Endothelial cell of umbilical vein (primary cell): ENCODE data around the gene LRP1B. TPM values are rescaled to one million over a fixed set of nuclear protein-coding genes. Genes with fewer than 3 reads are reported as not detected.

Experiments used
- BruUV-seq: library from RNA; stranded (reverse); fragments of 400-500 nt; replicated peaks from 2 replicates; lab custom pipeline; 2021; lab: Mats Ljungman, UMichigan
- CTCF ChIA-PET: fragments of 300-600, 350-600 bp; sonication (Branson Sonifier 250); formaldehyde crosslinking; loops from one replicate; lab custom pipeline; 2021; ENCODE audit warnings: antibody characterized with exemption, inconsistent platforms; lab: Charles Lee
- POLR2A ChIA-PET: fragments of 300-600, 350-600 bp; sonication (Branson Sonifier 250); formaldehyde crosslinking; loops from one replicate; lab custom pipeline; 2021; ENCODE audit warnings: antibody characterized with exemption, inconsistent platforms; lab: Charles Lee
- DNase-seq: peaks from one replicate; pipeline ENCODE4 v3.0.0-alpha.2; 2011; ENCODE audit warnings: low read depth, low spot score
- FAIRE-seq: peaks from 2 replicates; lab custom pipeline; 2011; peaks lifted over from hg19 to GRCh38; lab: Jason Lieb, UNC
- H2AFZ ChIP-seq: 2 replicates; pipeline ENCODE4 v1.6.0; 2012; ENCODE audit warnings: low read depth, low read length, control low read depth, inconsistent platforms
- H3K27ac ChIP-seq: 2 replicates; pipeline ENCODE4 v1.5.1; 2011; ENCODE audit warnings: low read depth, mild to moderate bottlenecking, control low read depth, low read length, moderate library complexity; ENCODE audit not compliant: insufficient read depth
- H3K27me3 ChIP-seq, 2 experiments: 2 replicates each; pipeline versions ENCODE4 v1.6.0 to v1.6.1; 2011; ENCODE audit warnings: low read length in 2 of 2, mixed read lengths in 1 of 2; ENCODE audit not compliant: control insufficient read depth in 2 of 2, insufficient read depth in 2 of 2
- H3K36me3 ChIP-seq, 2 experiments: 2 replicates in 1 of 2; 3 replicates in 1 of 2; pipeline ENCODE4 v1.5.1; 2011; ENCODE audit warnings: low read length in 2 of 2, mild to moderate bottlenecking in 1 of 2, moderate library complexity in 1 of 2; ENCODE audit not compliant: control insufficient read depth in 2 of 2, insufficient read depth in 2 of 2; ENCODE audit errors: extremely low read depth in 1 of 2
- H3K4me1 ChIP-seq: 3 replicates; pipeline ENCODE4 v1.5.1; 2011; ENCODE audit warnings: mild to moderate bottlenecking, low read length; ENCODE audit not compliant: control insufficient read depth, insufficient read depth; ENCODE audit errors: extremely low read depth
- H3K4me2 ChIP-seq: 2 replicates; pipeline ENCODE4 v1.6.1; 2011; ENCODE audit warnings: low read length, control low read depth, mixed read lengths; ENCODE audit not compliant: insufficient read depth
- H3K4me3 ChIP-seq, 3 experiments: fragments of 200-600 bp in 1 of 3; sonication (generic), shearing (Covaris generic) in 1 of 3; replicated peaks in 1 of 3; 2 replicates each; pipeline ENCODE4 v1.5.1; 2011 to 2016; ENCODE audit warnings: control low read depth in 3 of 3, low read length in 3 of 3, mild to moderate bottlenecking in 2 of 3, inconsistent platforms in 1 of 3, low read depth in 1 of 3, moderate library complexity in 1 of 3; ENCODE audit not compliant: insufficient read depth in 1 of 3
- H3K79me2 ChIP-seq: 2 replicates; pipeline ENCODE4 v1.6.0; 2012; ENCODE audit warnings: low read length, inconsistent platforms; ENCODE audit not compliant: control insufficient read depth, insufficient read depth
- H3K9ac ChIP-seq: replicated peaks from 2 replicates; pipeline ENCODE3; 2011; ENCODE audit warnings: low read length, control low read depth; ENCODE audit not compliant: insufficient read depth; ENCODE audit errors: extremely low read depth
- H3K9me1 ChIP-seq: replicated peaks from 3 replicates; pipeline ENCODE4 v1.6.0; 2011; ENCODE audit warnings: mild to moderate bottlenecking, low read length; ENCODE audit not compliant: control insufficient read depth, insufficient read depth; ENCODE audit errors: extremely low read depth
- H3K9me3 ChIP-seq: replicated peaks from 2 replicates; pipeline ENCODE4 v1.5.1; 2012; ENCODE audit warnings: low read length, inconsistent platforms; ENCODE audit not compliant: control insufficient read depth, insufficient read depth
- H4K20me1 ChIP-seq: replicated peaks from 2 replicates; pipeline ENCODE3; 2011; ENCODE audit warnings: mild to moderate bottlenecking, low read length; ENCODE audit not compliant: control insufficient read depth, insufficient read depth; ENCODE audit errors: extremely low read depth
- CTCF ChIP-seq, 2 donors: IDR thresholded peaks; 1 replicate in 1 of 2; 2 replicates in 1 of 2; pipeline ENCODE4 v1.5.1; 2011; ENCODE audit warnings: low read length in 2 of 2, mild to moderate bottlenecking in 2 of 2, moderate library complexity in 2 of 2, control low read depth in 1 of 2, inconsistent platforms in 1 of 2, low read depth in 1 of 2; ENCODE audit not compliant: insufficient read depth in 1 of 2; ENCODE audit errors: extremely low read depth in 1 of 2
- EZH2 ChIP-seq: IDR thresholded peaks from 2 replicates; pipeline ENCODE4 v1.6.1; 2012; ENCODE audit warnings: borderline replicate concordance, low read depth, mild to moderate bottlenecking, moderate library complexity, low read length, inconsistent platforms; ENCODE audit not compliant: severe bottlenecking
- FOS ChIP-seq: IDR thresholded peaks from 2 replicates; pipeline ENCODE4 v1.6.1; 2011; ENCODE audit warnings: mild to moderate bottlenecking, low read length, moderate library complexity, borderline replicate concordance; ENCODE audit not compliant: insufficient read depth
- GATA2 ChIP-seq: IDR thresholded peaks from 2 replicates; pipeline ENCODE4 v1.7.0; 2011; ENCODE audit warnings: low read depth, mild to moderate bottlenecking, moderate library complexity, mixed read lengths, low read length; ENCODE audit not compliant: insufficient read length, insufficient read depth
- JUN ChIP-seq: IDR thresholded peaks from 2 replicates; pipeline ENCODE4 v1.6.1; 2011; ENCODE audit warnings: borderline replicate concordance, low read depth; ENCODE audit not compliant: insufficient read length, insufficient read depth
- MAX ChIP-seq: IDR thresholded peaks from 2 replicates; pipeline ENCODE4 v1.6.1; 2011; ENCODE audit not compliant: insufficient read depth, insufficient read length
- MYC ChIP-seq: IDR thresholded peaks from one replicate; pipeline ENCODE4 v1.6.1; 2011; ENCODE audit warnings: mild to moderate bottlenecking, low read depth, low read length
- POLR2A ChIP-seq: IDR thresholded peaks from 2 replicates; pipeline ENCODE4 v1.6.1; 2012; ENCODE audit warnings: low read depth, mild to moderate bottlenecking, control low read depth, low read length
- POLR2AphosphoS5 ChIP-seq: IDR thresholded peaks from 2 replicates; pipeline ENCODE4 v1.6.1; 2012; ENCODE audit warnings: low read depth, mild to moderate bottlenecking, control low read depth, low read length, moderate library complexity; ENCODE audit not compliant: insufficient read depth
- dilution Hi-C: fragments of 300-500 bp; cut with MboI; formaldehyde crosslinking; loops from one replicate; pipeline ENCODE4 v1.15.0; 2019; ENCODE audit warnings: low sequenced_read_pairs; ENCODE audit not compliant: extremely low pct_ligation_motif_present
- intact Hi-C: fragments of 100-400 bp; cut with micrococcal nuclease; formaldehyde crosslinking; loops from one replicate; pipeline ENCODE4 v1.10.0; 2022
- polyA plus RNA-seq, 4 experiments: library from polyadenylated mRNA; depleted of rRNA in 3 of 4; stranded (reverse) in 3 of 4; unstranded in 1 of 4; fragments of >200 nt; gene quantifications; 2 replicates each; pipeline versions ENCODE4 v1.2.1 to v1.2.3, GENCODE V29; 2011 to 2012; ENCODE audit warnings: missing spikeins in 1 of 4
- total RNA-seq: library from RNA; stranded (reverse); gene quantifications from 2 replicates; pipeline ENCODE4 v1.2.3, GENCODE V29; 2021

Gene LRP1B
- total and polyA plus RNA-seq, 2 donors (not counting 3 experiments of a cell fraction or from before 2014, with no cell fraction given), result 0.03 to 0.07 TPM

GRCh38 chr2:141105763-141106162 is 1025.1 kb downstream of the LRP1B start:
- dilution Hi-C loops (no loop called here), intact Hi-C loops (no loop called here)
- Histone ChIP-seq H4K20me1 (no peaks in the 10 kb centered on the region), H3K9ac (no peak overlapping the region), H3K4me2 (no peak overlapping the region), H2AFZ (no peak overlapping the region), H3K79me2 (no peaks in the 10 kb centered on the region), H3K27ac (no peak overlapping the region), H3K4me3 (no peak overlapping the region), H3K36me3 (no peaks in the 10 kb centered on the region), H3K9me1 (no peaks in the 10 kb centered on the region), H3K9me3 (no peaks in the 10 kb centered on the region), H3K4me1 (no peaks in the 10 kb centered on the region), H3K27me3 (no peaks in the 10 kb centered on the region)
- no peak for DNase-seq
- CTCF ChIA-PET, result interaction anchor here (1.1 to 1.2 kb wide), 2 partner anchors 18 to 27 kb away, joined by 3 read pairs; no protein-coding TSS in a partner anchor
- no TSS peak for BruUV-seq
- no peak for FAIRE-seq
- TF ChIP-seq JUN (no peak), POLR2A (no peak), CTCF (IDR thresholded peaks at IDR 0.05; ENCODE audit: extremely low read depth in 1 of 2, insufficient read depth in 1 of 2, low read depth in 1 of 2, low read length in 2 of 2) (no peak), POLR2AphosphoS5 (no peak), FOS (no peak)
- POLR2A ChIA-PET, result no interaction called here

- no peaks in the 10 kb centered on the region for H3K27me3 ChIP-seq
- H3K79me2 ChIP-seq, result no peaks in the 10 kb centered on the region
- DNase-seq (no peak), FAIRE-seq (no peak)
- no peaks in the 10 kb centered on the region for H4K20me1 ChIP-seq
- H3K9me3 ChIP-seq, result no peaks in the 10 kb centered on the region
- no TSS peak for BruUV-seq
- no peak overlapping the region for H3K4me3 ChIP-seq
- CTCF ChIA-PET, result interaction anchor here (0.6 to 1.1 kb wide), 2 partner anchors 10 to 50 kb away, joined by 3 to 4 read pairs; no protein-coding TSS in a partner anchor
- no peak overlapping the region for H2AFZ ChIP-seq
- no peaks in the 10 kb centered on the region for H3K4me1 ChIP-seq
- no peak overlapping the region for H3K27ac ChIP-seq
- intact Hi-C loops (no loop called here), dilution Hi-C loops (no loop called here)
- no peak overlapping the region for H3K9ac ChIP-seq
- no peaks in the 10 kb centered on the region for H3K9me1 ChIP-seq
- H3K4me2 ChIP-seq, result no peak overlapping the region
- POLR2A ChIA-PET, result no interaction called here
- H3K36me3 ChIP-seq, result no peaks in the 10 kb centered on the region
- no peak for TF ChIP-seq FOS
- TF ChIP-seq POLR2A, result no peak
- TF ChIP-seq MYC, result no peak
- TF ChIP-seq GATA2, result no peak
- TF ChIP-seq MAX, result no peak
- no peak for TF ChIP-seq JUN
- no peak for TF ChIP-seq POLR2AphosphoS5
- TF ChIP-seq CTCF (IDR thresholded peaks at IDR 0.05; ENCODE audit: extremely low read depth in 1 of 2, insufficient read depth in 1 of 2, low read depth in 1 of 2, low read length in 2 of 2), result no peak
- TF ChIP-seq EZH2, result no peak
These were observed 1027.6 kb downstream of the LRP1B start for GRCh38 chr2:141103216-141103615.
